Measurements from ENCODE around the gene MRPL34.

Gene MRPL34

GRCh38 chr19:17348700-17349099 lies 43.0 kb downstream of the MRPL34 start:
- H3K9me2 ChIP-seq (replicated peaks; ENCODE audit: insufficient read depth, low read length) = no peaks in the 10 kb centered on the region
- no peak for TF ChIP-seq EZH2 (optimal IDR thresholded peaks at IDR 0.05; ENCODE audit: low read depth, low read length)
- TF ChIP-seq CTCF (IDR thresholded peaks at IDR 0.05; ENCODE audit: low read length) = no peak
- no peak for TF ChIP-seq EZH2phosphoT487 (IDR thresholded peaks at IDR 0.05; ENCODE audit: low read length)
- no peaks in the 10 kb centered on the region for H3K9me3 ChIP-seq (replicated peaks; ENCODE audit: insufficient read depth, low read length)
- H3K79me2 ChIP-seq (ENCODE audit: low read length) = no peaks in the 10 kb centered on the region
- no peaks in the 10 kb centered on the region for H4K20me1 ChIP-seq (ENCODE audit: insufficient read depth, low read length)
- no peaks in the 10 kb centered on the region for H3K36me3 ChIP-seq (replicated peaks; ENCODE audit: insufficient read depth, low read length)
- H3K27me3 ChIP-seq (replicated peaks; ENCODE audit: insufficient read depth, low read length) = peaks cover 28% of the 10 kb centered on the region
- no peaks in the 10 kb centered on the region for H3K4me1 ChIP-seq (ENCODE audit: low read length)
- H3K27ac ChIP-seq (ENCODE audit: low read length) = no peak overlapping the region
- no peak overlapping the region for H2AFZ ChIP-seq (ENCODE audit: low read length)
- no peak overlapping the region for H3K9ac ChIP-seq (ENCODE audit: low read length)
- no peak for DNase-seq
- H3K4me2 ChIP-seq (ENCODE audit: low read depth, low read length) = no peak overlapping the region
- H3F3A ChIP-seq (ENCODE audit: insufficient read depth, low read length) = no peaks in the 10 kb centered on the region
- no peak overlapping the region for H3K4me3 ChIP-seq (ENCODE audit: low read length)

- Histone ChIP-seq H3K9me3 (replicated peaks; ENCODE audit: insufficient read depth, low read length) (no peaks in the 10 kb centered on the region), H3K9ac (ENCODE audit: low read length) (no peak overlapping the region), H2AFZ (ENCODE audit: low read length) (no peak overlapping the region), H3K4me3 (ENCODE audit: low read length) (no peak overlapping the region), H3K27ac (ENCODE audit: low read length) (no peak overlapping the region), H3K9me2 (replicated peaks; ENCODE audit: insufficient read depth, low read length) (no peaks in the 10 kb centered on the region), H4K20me1 (ENCODE audit: insufficient read depth, low read length) (no peaks in the 10 kb centered on the region), H3K79me2 (ENCODE audit: low read length) (no peaks in the 10 kb centered on the region), H3K4me2 (ENCODE audit: low read depth, low read length) (no peak overlapping the region), H3K36me3 (replicated peaks; ENCODE audit: insufficient read depth, low read length) (no peaks in the 10 kb centered on the region), H3K4me1 (ENCODE audit: low read length) (no peaks in the 10 kb centered on the region), H3K27me3 (replicated peaks; ENCODE audit: insufficient read depth, low read length) (peaks cover 28% of the 10 kb centered on the region), H3F3A (ENCODE audit: insufficient read depth, low read length) (no peaks in the 10 kb centered on the region)
- DNase-seq = no peak
- no peak for TF ChIP-seq EZH2 (optimal IDR thresholded peaks at IDR 0.05; ENCODE audit: low read depth, low read length)
- TF ChIP-seq EZH2phosphoT487 (IDR thresholded peaks at IDR 0.05; ENCODE audit: low read length) = no peak
- no peak for TF ChIP-seq CTCF (IDR thresholded peaks at IDR 0.05; ENCODE audit: low read length)
Measured at GRCh38 chr19:17351815-17352435, 46.3 kb downstream of the MRPL34 start.

GRCh38 chr19:17352608-17353280 lies 47.1 kb downstream of the MRPL34 start:
- Histone ChIP-seq H3K9ac (ENCODE audit: low read length) (no peak overlapping the region), H3K4me1 (ENCODE audit: low read length) (no peaks in the 10 kb centered on the region), H3K79me2 (ENCODE audit: low read length) (no peaks in the 10 kb centered on the region), H3K9me3 (replicated peaks; ENCODE audit: insufficient read depth, low read length) (no peaks in the 10 kb centered on the region), H3K4me3 (ENCODE audit: low read length) (no peak overlapping the region), H3K27ac (ENCODE audit: low read length) (no peak overlapping the region), H3F3A (ENCODE audit: insufficient read depth, low read length) (no peaks in the 10 kb centered on the region), H3K36me3 (replicated peaks; ENCODE audit: insufficient read depth, low read length) (no peaks in the 10 kb centered on the region), H3K4me2 (ENCODE audit: low read depth, low read length) (no peak overlapping the region), H3K27me3 (replicated peaks; ENCODE audit: insufficient read depth, low read length) (peaks cover 28% of the 10 kb centered on the region), H2AFZ (ENCODE audit: low read length) (no peak overlapping the region), H4K20me1 (ENCODE audit: insufficient read depth, low read length) (no peaks in the 10 kb centered on the region), H3K9me2 (replicated peaks; ENCODE audit: insufficient read depth, low read length) (no peaks in the 10 kb centered on the region)
- no peak for TF ChIP-seq EZH2phosphoT487 (IDR thresholded peaks at IDR 0.05; ENCODE audit: low read length)
- no peak for TF ChIP-seq CTCF (IDR thresholded peaks at IDR 0.05; ENCODE audit: low read length)
- TF ChIP-seq EZH2 (optimal IDR thresholded peaks at IDR 0.05; ENCODE audit: low read depth, low read length) = no peak
- DNase-seq = no peak

Measured in MM.1S (cell line).